Measurements from ENCODE around the gene RFX4.

DNA sequence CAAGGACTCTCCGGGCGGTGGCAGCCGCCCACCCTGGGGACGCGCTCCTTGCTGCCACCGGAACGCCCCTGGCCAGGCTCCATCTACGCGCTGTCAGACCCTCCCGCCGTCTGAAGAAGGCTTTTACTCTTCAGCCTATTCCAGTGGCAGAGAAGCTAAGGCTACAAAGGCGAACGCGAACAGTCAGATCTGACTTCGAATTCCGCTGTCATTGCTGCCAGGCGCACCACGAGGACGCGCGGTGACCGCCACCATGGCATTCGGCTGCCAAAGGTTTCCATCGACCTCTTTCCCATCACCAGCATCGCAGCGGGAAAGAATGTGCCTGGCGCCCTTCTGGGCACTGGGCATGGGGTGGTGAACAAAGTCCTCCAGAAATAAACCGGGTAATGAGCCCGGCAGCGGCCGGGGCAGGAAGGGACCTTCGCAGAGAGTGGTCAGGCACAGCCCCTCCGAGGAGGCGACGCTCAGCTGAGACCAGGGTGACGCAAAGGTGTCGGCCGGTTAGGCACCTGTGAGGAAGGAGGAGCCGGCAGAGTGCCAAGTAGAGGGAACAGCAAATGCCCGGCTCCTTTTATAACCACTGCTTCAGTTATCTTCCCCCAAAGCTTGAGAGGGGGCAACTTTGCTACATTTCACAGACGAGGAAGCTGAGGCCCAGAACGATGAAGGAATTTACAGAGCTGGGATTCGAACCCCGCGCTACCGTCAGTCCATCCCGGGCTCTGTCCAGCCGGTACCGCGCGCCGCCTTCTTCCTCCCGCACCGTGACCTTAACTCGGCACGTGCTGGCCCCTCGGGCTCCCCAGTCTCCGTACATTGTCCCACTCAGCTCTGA lies 1.9 kb upstream of the RFX4 start:
- TF ChIP-seq, protein P1, sequence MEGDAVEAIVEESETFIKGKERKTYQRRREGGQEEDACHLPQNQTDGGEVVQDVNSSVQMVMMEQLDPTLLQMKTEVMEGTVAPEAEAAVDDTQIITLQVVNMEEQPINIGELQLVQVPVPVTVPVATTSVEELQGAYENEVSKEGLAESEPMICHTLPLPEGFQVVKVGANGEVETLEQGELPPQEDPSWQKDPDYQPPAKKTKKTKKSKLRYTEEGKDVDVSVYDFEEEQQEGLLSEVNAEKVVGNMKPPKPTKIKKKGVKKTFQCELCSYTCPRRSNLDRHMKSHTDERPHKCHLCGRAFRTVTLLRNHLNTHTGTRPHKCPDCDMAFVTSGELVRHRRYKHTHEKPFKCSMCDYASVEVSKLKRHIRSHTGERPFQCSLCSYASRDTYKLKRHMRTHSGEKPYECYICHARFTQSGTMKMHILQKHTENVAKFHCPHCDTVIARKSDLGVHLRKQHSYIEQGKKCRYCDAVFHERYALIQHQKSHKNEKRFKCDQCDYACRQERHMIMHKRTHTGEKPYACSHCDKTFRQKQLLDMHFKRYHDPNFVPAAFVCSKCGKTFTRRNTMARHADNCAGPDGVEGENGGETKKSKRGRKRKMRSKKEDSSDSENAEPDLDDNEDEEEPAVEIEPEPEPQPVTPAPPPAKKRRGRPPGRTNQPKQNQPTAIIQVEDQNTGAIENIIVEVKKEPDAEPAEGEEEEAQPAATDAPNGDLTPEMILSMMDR (conservative IDR thresholded peaks at IDR 0.05; ENCODE audit: low read depth, low read length), result no peak
- peak; percentile 94 for TF ChIP-seq EZH2 (IDR thresholded peaks at IDR 0.05; ENCODE audit: borderline replicate concordance, low read depth, low read length, poor library complexity, severe bottlenecking)

Data from A673 (cell line).